Mucosa of rectum (tissue), 2 donors: Measurements from ENCODE around the gene BANP.
"Not testable (repeated sequence)": the region's sequence is repeated elsewhere in the genome, so short reads cannot be mapped to it uniquely, and the experiment has no call there.

Source experiments
- H3K27ac ChIP-seq, 2 donors: one replicate each; pipeline ENCODE4 v1.7.0; 2013; ENCODE audit warnings: inconsistent platforms in 2 of 2, low read depth in 2 of 2, low read length in 2 of 2
- H3K27me3 ChIP-seq, 2 donors: one replicate each; pipeline ENCODE4 v1.7.0; 2013; ENCODE audit warnings: low read length in 2 of 2; ENCODE audit not compliant: control insufficient read depth in 2 of 2, insufficient read depth in 2 of 2
- H3K36me3 ChIP-seq, 2 donors: one replicate each; pipeline ENCODE4 v1.7.0; 2013; ENCODE audit warnings: low read length in 2 of 2; ENCODE audit not compliant: control insufficient read depth in 2 of 2, insufficient read depth in 2 of 2
- H3K4me1 ChIP-seq, 2 donors: one replicate each; pipeline ENCODE4 v1.7.0; 2013; ENCODE audit warnings: low read length in 2 of 2, mild to moderate bottlenecking in 1 of 2; ENCODE audit not compliant: control insufficient read depth in 2 of 2, insufficient read depth in 2 of 2
- H3K4me3 ChIP-seq, 2 donors: one replicate each; pipeline ENCODE4 v1.7.0; 2013; ENCODE audit warnings: low read length in 2 of 2
- H3K9ac ChIP-seq, 2 donors: one replicate each; pipeline ENCODE4 v1.7.0; 2013; ENCODE audit warnings: low read length in 2 of 2, low read depth in 1 of 2, mild to moderate bottlenecking in 1 of 2
- H3K9me3 ChIP-seq, 2 donors: one replicate each; pipeline ENCODE4 v1.7.0; 2013; ENCODE audit warnings: low read length in 2 of 2; ENCODE audit not compliant: control insufficient read depth in 2 of 2
- donor health status: healthy.
- donor health status: Normal muscosa, but diverticular disease.

BANP gene

DNA sequence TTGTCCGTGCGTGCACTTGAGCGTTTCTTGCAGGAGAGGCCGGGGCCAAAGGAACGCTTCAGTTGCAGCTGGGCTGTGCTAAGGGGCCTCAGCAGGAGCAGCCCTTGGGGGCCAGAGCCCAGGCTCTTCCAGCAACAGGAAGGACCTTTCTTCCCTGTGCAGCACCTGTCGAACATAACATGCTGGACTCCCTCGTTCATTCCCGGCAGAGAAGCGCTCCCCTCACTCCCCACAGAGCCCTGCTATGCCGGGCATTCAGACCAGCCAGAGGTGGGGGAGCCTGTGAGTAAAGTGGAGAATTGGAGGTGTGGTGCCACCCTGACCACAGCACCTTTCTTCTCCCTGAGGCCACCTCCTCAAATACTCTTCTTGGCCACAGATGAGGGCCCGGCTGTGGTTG, 94.1 kb downstream of the BANP start:
- H3K4me3 ChIP-seq, H3K27me3 ChIP-seq, H3K9me3 ChIP-seq, H3K4me1 ChIP-seq, H3K9ac ChIP-seq: not testable (repeated sequence)
- Histone ChIP-seq H3K36me3 (peaks cover 6 to 21% of the 10 kb centered on the region in 2 donors), H3K27ac (peak overlapping the region in 1 of 2 donors; percentile 32)

- Histone ChIP-seq H3K27ac (peak overlapping the region in 1 of 2 donors; percentile 32), H3K9ac (no peak overlapping the region), H3K4me3 (no peak overlapping the region), H3K9me3 (no peaks in the 10 kb centered on the region), H3K4me1 (no peaks in the 10 kb centered on the region), H3K27me3 (no peaks in the 10 kb centered on the region), H3K36me3 (peaks cover 7 to 23% of the 10 kb centered on the region in 2 donors)
Observed at GRCh38 chr16:88045820-88046303, 94.6 kb downstream of the BANP start.

- H3K9ac ChIP-seq = no peak overlapping the region
- no peaks in the 10 kb centered on the region for H3K9me3 ChIP-seq
- H3K4me3 ChIP-seq = no peak overlapping the region
- no peaks in the 10 kb centered on the region for H3K27me3 ChIP-seq
- H3K36me3 ChIP-seq = peaks cover 15 to 30% of the 10 kb centered on the region in 2 donors
- H3K4me1 ChIP-seq = no peaks in the 10 kb centered on the region
- no peak overlapping the region for H3K27ac ChIP-seq
Observed at GRCh38 chr16:88047462-88047861, 96.2 kb downstream of the BANP start.

DNA sequence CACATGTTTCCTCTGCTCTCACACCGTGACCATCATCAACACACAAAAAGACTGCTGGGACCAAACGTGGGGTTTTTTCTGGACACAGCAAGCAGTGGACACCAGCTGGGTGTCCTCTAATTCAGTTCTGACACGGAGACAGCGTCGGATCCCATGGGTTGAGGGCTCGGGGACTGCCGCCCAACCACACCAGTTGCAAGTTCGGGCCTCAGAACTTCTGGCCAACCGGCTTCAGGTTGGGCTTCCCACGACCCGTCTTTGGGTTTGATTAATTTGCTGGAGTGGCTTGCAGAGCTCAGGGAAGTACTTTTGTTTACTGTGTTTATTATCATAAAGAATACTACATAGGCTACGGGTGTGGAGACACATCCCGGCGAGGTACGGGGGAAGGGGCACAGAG, 97.8 kb downstream of the BANP start:
- no peak overlapping the region for H3K9ac ChIP-seq
- peaks cover 20 to 33% of the 10 kb centered on the region in 2 donors for H3K36me3 ChIP-seq
- H3K27ac ChIP-seq = no peak overlapping the region
- H3K4me3 ChIP-seq = no peak overlapping the region
- H3K27me3 ChIP-seq = no peaks in the 10 kb centered on the region
- H3K4me1 ChIP-seq = no peaks in the 10 kb centered on the region
- H3K9me3 ChIP-seq = no peaks in the 10 kb centered on the region

DNA sequence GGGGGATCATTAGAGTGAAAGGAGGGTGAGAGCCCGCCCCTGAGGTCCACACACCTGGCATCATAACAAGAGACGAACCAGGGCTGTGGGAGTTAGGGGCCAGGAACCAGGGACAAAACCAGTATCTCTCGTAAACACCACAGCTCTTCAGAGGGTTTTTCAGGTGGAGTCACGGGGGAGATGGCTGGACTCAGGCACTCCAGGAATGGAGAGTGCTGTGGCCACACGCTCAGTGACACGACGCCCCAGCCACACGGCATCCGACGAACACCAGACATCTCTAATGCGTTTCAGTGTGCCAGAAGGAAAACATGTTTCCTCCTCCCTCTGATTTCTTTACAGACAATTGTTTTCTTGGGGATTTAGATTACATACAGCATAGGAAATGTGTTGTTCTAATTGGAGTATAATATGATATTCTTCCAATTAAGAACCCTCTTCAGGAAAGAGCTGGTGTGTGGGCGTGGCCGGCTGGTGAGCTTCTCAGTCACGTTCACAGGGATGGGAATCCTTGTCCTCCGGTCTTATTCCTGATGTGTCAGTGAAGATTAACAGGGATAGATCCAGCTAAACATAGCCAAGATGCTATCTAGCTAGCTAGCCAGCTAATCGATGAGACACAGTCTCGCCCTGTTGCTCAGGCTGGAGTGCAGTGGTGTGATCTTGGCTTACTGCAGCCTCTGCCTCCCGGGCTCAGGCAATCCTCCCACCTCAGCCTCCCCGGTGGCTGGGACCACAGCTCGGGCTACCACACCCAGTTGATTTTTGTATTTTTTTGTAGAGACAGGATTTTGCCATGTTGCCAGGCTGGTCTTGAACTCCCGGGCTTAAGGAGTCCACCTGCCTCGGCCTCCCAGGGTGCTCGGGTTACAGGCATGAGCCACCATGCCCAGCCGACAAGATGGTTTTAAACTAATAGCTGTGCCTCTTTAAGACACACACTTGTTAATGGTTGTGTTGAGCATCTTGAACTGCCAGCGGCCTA, 98.6 kb downstream of the BANP start:
- Histone ChIP-seq H3K27me3 (no peaks in the 10 kb centered on the region), H3K4me3 (no peak overlapping the region), H3K4me1 (no peaks in the 10 kb centered on the region), H3K9me3 (no peaks in the 10 kb centered on the region), H3K27ac (no peak overlapping the region), H3K9ac (no peak overlapping the region), H3K36me3 (peaks cover 20 to 33% of the 10 kb centered on the region in 2 donors)

- no peak overlapping the region for H3K4me3 ChIP-seq
- H3K36me3 ChIP-seq = peaks cover 22 to 33% of the 10 kb centered on the region in 2 donors
- no peaks in the 10 kb centered on the region for H3K9me3 ChIP-seq
- no peaks in the 10 kb centered on the region for H3K4me1 ChIP-seq
- H3K27me3 ChIP-seq = no peaks in the 10 kb centered on the region
- H3K9ac ChIP-seq = no peak overlapping the region
- no peak overlapping the region for H3K27ac ChIP-seq
Observed at GRCh38 chr16:88050952-88051660, 99.9 kb downstream of the BANP start.

- Histone ChIP-seq H3K27me3 (no peaks in the 10 kb centered on the region), H3K4me3 (no peak overlapping the region), H3K9me3 (no peaks in the 10 kb centered on the region), H3K27ac (no peak overlapping the region), H3K9ac (no peak overlapping the region), H3K36me3 (peaks cover 22 to 33% of the 10 kb centered on the region in 2 donors), H3K4me1 (no peaks in the 10 kb centered on the region)
Observed at GRCh38 chr16:88052661-88053060, 101.4 kb downstream of the BANP start.

DNA sequence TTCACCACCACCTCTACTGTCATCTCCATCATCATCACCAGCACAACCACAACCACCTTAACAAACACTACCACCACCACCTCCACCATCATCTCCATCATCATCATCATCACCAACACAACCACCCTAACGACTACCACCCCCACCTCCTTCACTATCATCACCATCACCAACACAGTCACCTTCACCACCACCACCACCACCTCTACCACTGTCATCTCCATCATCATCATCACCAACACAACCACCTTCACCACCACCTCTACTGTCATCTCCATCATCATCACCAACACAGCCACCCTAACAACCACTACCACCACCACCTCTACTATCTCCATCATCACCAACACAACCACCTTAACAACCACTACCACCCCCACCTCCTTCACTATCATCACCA, 102.2 kb downstream of the BANP start:
- H3K27me3 ChIP-seq, H3K27ac ChIP-seq, H3K9me3 ChIP-seq, H3K4me1 ChIP-seq, H3K4me3 ChIP-seq, H3K9ac ChIP-seq: not testable (repeated sequence)
- peaks cover 22 to 29% of the 10 kb centered on the region in 2 donors for H3K36me3 ChIP-seq

GRCh38 chr16:88055356-88055755, 104.1 kb downstream of the BANP start:
- Histone ChIP-seq H3K9me3 (no peaks in the 10 kb centered on the region), H3K9ac (no peak overlapping the region), H3K4me1 (no peaks in the 10 kb centered on the region), H3K36me3 (peaks cover 15 to 27% of the 10 kb centered on the region in 2 donors), H3K4me3 (no peak overlapping the region), H3K27me3 (no peaks in the 10 kb centered on the region), H3K27ac (no peak overlapping the region)

DNA sequence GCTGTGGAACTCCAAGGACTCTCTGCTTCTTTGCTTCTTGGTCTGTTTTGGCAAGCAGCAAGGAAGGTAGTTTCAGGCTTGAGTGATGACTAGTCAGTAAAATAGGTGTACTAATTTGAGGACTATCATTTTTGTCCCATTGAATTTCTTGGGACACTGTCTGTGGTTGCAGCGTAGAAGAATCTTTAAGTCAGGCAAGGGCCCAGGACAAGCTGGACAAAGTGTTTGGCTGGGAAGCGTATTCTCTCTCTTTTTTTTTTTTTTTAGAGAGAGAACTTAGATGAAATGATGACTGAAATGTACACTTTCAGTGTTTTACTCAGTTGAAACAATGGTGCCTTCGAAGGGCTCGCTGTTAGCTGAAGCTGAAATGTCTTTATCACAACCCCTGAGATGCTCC, 105.0 kb downstream of the BANP start:
- Histone ChIP-seq H3K36me3 (peaks cover 10 to 29% of the 10 kb centered on the region in 2 donors), H3K9ac (no peak overlapping the region), H3K27ac (no peak overlapping the region)

More for the DNA sequence above, 105.0 kb downstream of the BANP start:
- Histone ChIP-seq H3K9me3 (no peaks in the 10 kb centered on the region), H3K27me3 (no peaks in the 10 kb centered on the region), H3K4me3 (no peak overlapping the region), H3K4me1 (no peaks in the 10 kb centered on the region)
